Nephron progenitor cell (in vitro differentiated cells): Measurements from ENCODE around the gene ULK4.

Source experiments
- DNase-seq: peaks from one replicate; pipeline ENCODE4 v3.0.0; 2021
- H3K27ac Mint-ChIP-seq: 2 replicates; pipeline ENCODE4 v1.8.0; 2021; ENCODE audit warnings: mild to moderate bottlenecking, moderate library complexity, mixed read lengths
- H3K27me3 Mint-ChIP-seq: 2 replicates; pipeline ENCODE4 v1.8.0; 2021; ENCODE audit warnings: mild to moderate bottlenecking, low read depth, mixed read lengths; ENCODE audit not compliant: poor library complexity
- H3K36me3 Mint-ChIP-seq: 2 replicates; pipeline ENCODE4 v1.8.0; 2021; ENCODE audit warnings: low read depth, mixed read lengths
- H3K4me1 Mint-ChIP-seq: 2 replicates; pipeline ENCODE4 v1.8.0; 2021; ENCODE audit warnings: mixed read lengths
- H3K4me3 Mint-ChIP-seq: 2 replicates; pipeline ENCODE4 v1.8.0; 2021; ENCODE audit warnings: mild to moderate bottlenecking, moderate library complexity, mixed read lengths
- H3K9me3 Mint-ChIP-seq: 2 replicates; pipeline ENCODE4 v1.8.0; 2021; ENCODE audit warnings: mild to moderate bottlenecking, moderate library complexity, mixed read lengths
- CTCF ChIP-seq: fragments of 200-600 bp; sonication (generic); IDR thresholded peaks from 2 replicates; pipeline ENCODE4 v1.5.0; 2021; ENCODE audit warnings: antibody characterized with exemption

The ULK4 gene

DNA sequence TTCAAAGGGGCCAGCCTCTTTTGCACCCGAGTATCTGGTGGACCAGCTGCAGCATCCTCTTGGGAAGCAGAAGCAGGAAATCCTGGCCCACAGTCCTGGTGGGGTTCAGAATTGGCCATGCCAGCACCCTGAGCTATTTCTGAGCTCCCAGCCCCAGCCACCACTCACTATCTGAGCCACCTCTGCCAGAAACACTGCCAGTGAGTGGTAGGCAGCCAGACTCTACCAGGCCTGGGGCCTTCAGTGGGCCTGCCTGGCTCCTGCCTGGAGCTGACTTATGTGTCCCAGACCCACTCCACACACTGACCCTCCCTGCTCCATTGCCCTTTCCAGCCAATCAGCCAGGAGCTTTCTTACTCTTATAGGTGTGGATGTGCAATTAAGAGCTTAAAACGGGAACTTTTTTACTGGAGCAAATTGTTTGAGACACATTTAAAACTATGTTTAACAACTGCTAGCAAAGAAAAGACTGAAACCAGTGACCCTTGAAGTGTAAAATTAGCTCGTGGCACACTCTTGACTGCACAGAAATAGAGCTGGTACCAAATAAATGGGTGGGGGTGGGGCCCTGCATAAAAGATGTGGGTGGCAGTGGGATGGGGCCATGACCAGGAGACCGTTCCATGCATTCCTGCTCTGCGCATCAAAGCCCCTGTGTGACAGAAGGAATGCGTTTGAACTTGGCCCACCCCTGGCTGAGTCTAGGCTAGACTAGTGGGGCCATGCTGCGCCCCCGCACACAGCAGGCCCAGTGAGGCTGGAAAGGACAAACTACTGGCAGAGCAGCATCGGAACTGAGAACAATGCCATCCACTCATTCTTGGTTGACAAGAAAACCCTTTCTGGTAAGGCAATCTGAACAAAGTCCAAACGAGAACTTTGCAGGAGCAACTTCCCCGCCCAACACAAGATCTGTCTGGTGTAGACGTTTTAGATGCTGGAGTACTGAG lies 714.6 kb downstream of the ULK4 start:
- no peak overlapping the region for H3K4me3 Mint-ChIP-seq
- TF ChIP-seq CTCF, result no peak
- H3K27ac Mint-ChIP-seq, result peak overlapping the region; percentile 19
- H3K27me3 Mint-ChIP-seq, result no peaks in the 10 kb centered on the region
- H3K4me1 Mint-ChIP-seq, result peaks cover 13% of the 10 kb centered on the region
- H3K36me3 Mint-ChIP-seq, result peaks cover 9% of the 10 kb centered on the region
- DNase-seq, result no peak
- H3K9me3 Mint-ChIP-seq, result peaks cover 2% of the 10 kb centered on the region

DNA sequence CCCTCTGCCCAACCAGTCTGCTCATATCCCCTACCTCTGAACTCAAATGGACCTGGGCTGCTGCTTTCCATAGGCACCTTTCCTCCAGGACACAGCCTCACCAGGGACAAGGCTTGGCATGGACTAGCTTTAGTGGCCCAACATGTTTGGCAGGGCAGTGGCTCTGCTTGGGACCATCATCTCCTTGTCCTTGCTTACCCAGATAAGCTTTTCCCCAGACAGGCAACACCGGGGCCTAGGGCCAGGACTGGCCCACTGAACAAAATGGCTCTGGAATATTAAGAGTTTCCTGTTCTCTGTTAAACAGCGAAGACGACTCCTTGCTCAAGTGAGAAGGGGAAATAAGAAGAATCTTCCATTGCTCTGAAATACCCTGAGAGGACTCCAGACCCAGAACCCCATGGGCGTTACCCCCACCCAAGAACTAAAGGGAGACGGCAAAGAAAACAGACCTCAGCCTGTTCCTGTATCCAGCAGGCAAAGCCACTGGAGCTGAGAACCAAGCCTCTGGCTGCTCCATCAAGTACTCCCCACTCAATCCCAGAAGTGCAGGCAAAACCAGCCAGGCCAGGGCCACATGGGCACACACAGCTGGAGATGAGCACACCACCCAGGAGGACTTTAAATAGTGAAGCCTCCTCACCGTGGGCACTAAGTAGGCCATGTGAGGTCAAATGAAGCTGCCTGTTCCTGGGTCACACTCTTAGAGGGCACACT lies 717.1 kb downstream of the ULK4 start:
- Mint-ChIP-seq H3K4me1 (peaks cover 13% of the 10 kb centered on the region), H3K9me3 (no peaks in the 10 kb centered on the region), H3K27me3 (no peaks in the 10 kb centered on the region), H3K36me3 (peaks cover 25% of the 10 kb centered on the region), H3K4me3 (no peak overlapping the region), H3K27ac (peak overlapping the region; percentile 71)
- no peak for DNase-seq
- no peak for TF ChIP-seq CTCF

DNA sequence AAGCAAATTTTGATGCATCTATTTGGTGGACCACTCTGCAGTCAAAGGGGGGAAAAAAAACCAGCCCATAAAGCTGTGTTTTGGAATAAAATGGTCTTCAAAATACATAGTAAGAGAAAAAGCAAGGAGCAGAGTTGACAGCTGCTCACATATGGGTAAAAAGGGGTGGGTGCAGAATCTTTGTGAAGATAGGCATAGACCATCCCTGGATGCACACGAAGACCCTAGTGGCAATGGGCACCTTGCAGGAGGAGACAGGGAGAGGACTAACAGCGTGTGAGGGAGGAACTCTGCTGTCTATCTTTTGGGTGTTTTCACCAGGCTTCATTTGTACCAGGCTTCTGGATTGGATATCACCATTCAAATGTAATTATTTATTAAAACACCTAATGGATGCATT lies 718.7 kb downstream of the ULK4 start:
- H3K4me3 Mint-ChIP-seq, result no peak overlapping the region
- peaks cover 11% of the 10 kb centered on the region for H3K4me1 Mint-ChIP-seq
- DNase-seq, result no peak
- H3K9me3 Mint-ChIP-seq, result no peaks in the 10 kb centered on the region
- H3K27me3 Mint-ChIP-seq, result no peaks in the 10 kb centered on the region
- no peak overlapping the region for H3K27ac Mint-ChIP-seq
- H3K36me3 Mint-ChIP-seq, result peaks cover 41% of the 10 kb centered on the region
- TF ChIP-seq CTCF, result no peak

DNA sequence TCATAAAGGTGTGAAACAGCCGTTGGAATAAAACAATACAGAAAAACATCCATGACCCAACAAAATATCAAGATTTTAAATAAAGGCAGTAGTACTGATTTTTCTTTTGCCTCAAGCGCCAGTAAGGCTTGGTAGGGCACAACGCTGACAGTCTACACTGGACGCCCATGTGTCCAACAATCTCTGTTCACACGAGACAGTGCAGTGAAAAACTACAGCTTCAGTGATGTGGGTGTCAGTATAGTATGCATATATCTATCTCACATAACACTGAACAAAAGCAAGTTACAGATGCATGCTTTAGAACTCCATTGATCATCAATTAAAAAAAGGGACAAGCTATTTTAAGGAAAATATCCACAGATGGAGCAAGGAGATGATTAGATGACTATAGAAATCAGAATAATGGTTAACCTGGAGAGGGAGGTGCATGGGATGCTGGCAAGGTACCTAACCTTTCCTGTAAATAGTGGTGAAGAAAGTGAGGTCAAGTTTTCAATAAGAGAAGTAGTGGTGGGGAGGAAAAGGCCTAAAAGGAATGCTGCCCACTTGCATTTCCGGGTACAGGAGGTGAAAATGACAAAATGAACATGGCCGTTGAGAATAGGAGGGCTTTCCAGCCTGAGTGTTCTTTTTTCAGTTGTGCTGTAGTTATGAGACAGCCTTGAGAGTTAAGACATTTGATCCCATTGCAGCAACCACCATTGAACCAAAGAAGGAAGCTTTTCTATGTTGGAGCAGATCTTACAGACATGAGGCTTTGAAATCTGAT lies 719.9 kb downstream of the ULK4 start:
- Mint-ChIP-seq H3K4me3 (no peak overlapping the region), H3K27me3 (no peaks in the 10 kb centered on the region), H3K27ac (no peak overlapping the region), H3K36me3 (peaks cover 53% of the 10 kb centered on the region), H3K9me3 (no peaks in the 10 kb centered on the region), H3K4me1 (no peaks in the 10 kb centered on the region)
- no peak for DNase-seq
- TF ChIP-seq CTCF, result no peak

DNA sequence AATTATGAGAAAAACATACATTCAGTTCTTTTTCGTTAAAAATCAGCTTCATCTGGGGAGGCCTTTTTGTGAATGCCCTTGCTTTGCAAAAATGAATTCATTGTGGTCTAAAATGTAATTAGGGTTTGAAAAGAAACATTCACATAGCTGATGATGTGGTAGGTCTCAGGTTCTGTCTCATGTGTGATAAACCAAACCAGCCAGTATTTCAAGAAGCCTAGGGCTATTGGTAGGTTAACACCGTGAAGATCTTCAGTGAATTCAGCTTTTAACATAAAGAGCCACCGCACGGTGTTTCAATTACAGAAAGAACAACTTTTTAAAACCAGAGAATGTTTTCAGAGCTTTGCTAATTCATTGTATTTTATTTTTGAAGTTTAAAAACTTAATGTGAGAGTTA lies 720.7 kb downstream of the ULK4 start:
- no peak overlapping the region for H3K4me3 Mint-ChIP-seq
- H3K27ac Mint-ChIP-seq, result no peak overlapping the region
- no peaks in the 10 kb centered on the region for H3K9me3 Mint-ChIP-seq
- no peak for DNase-seq
- no peaks in the 10 kb centered on the region for H3K4me1 Mint-ChIP-seq
- no peaks in the 10 kb centered on the region for H3K27me3 Mint-ChIP-seq
- H3K36me3 Mint-ChIP-seq, result peaks cover 60% of the 10 kb centered on the region
- no peak for TF ChIP-seq CTCF
